SIG-M5 treated with dmso at 0.1 percent for 504 hours (cell line): ENCODE data around the gene FDXR.

Experiments used
- DNase-seq: peaks from one replicate; lab custom pipeline; 2025; ENCODE audit not compliant: unreplicated experiment; lab: John Stamatoyannopoulos, UW

FDXR gene

DNA sequence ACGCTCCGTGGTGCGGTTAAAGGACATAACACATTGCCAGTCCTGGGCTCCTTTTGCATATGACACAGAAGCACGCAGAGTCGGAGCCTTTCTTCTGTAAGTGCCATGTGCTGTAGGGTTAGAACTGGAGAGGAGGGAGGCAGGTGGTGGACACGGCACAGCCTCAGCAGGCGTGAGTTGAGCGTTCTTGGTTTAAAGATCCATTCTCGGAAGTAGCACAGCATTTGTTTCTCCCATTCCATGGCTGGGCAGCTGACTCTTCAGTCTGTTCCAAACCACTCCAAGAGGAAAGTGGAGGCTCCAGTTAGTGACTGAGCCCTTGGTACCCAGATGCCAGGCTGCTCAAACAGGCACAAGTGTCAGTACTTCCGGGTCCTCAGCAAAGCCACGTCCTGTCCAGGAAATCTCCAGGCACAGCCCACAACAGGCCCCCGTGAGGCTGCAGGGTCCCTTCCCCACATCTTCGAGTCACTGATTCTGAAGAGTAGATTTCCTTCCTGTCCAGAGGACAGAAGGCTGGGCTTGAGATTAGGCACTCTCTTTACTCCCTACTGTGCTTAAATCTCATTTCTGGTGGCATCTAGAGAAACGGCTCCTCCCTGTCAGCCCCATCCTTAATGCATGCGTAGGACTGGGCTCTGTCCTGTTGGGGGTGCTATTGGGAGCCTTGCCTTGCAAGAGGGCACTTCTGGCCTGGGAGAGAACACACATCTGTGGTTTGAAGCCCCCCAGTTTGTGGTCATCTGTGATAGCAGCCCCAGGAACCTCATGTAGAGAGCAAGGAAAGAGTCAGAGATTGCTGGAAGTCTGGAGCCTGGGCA lies 57.0 kb downstream of the FDXR start:
- peak; percentile 5 for DNase-seq

DNA sequence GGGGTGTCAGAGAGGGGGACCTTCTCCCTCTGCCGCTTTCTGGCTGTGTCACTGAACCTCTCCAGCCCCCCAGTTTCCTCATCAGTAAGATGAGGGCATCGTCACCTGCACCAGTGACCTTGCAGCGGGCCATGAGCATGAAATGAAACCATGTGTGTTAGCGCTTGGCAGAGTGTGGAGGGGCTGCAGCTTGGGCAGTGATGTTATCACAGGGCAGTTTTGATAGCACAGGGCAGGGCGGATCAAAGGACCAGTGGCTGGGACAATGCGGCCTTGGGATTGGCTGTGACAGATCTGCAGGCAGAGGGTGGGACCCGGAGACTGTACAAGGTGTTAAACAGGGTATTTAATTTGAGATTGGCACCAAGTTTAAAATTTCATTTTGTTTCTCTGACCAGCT lies 57.7 kb downstream of the FDXR start:
- no peak for DNase-seq

DNA sequence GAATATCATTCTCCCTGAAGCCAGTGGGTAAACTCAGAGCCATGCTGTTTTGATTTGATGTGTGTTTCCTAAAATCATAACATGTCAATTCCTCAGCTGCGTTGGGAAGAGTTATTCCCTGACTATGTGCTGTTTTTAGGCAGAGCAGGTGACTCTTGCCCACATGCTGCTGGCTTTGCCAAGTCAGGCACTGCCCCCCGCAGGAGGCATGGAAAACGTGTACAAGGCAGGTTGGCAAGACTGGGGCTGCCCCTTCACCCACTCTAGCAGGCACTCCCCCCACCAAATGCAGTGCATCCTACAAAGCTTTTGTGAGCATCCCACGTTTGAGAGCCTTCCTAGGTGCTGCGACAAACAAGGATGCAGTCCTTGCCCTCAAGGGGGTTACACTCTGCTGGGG lies 58.3 kb downstream of the FDXR start:
- DNase-seq: no peak
